HG02588 (cell line): ENCODE results near the gene ID4.
"Not testable (repeated sequence)": the region's sequence is repeated elsewhere in the genome, so short reads cannot be mapped to it uniquely, and the experiment has no call there.

ENCODE experiments used
- ATAC-seq: cut with Tn5 transposase; IDR thresholded peaks from one replicate; pipeline ENCODE4 v1.9.1; 2021; ENCODE audit warnings: mild to moderate bottlenecking, moderate library complexity; ENCODE audit not compliant: unreplicated experiment

Gene ID4

DNA sequence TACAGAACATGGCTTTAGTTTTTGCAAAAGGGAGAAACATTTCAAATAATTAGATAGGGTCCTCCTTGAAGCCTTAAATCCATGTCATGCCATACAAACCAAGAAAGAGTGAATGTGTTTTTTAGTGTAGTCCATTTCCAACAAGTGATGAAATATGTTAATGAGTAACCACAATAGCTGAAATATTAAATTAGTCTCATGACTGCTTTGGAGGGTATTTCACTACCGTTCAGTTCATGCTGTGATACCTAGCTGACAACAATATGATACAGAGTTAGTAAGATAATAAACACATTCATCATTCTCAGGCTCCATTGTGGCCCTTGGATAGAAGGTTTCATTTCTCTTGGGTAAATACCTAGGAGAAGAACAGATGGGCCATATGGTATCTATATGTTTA, 5.8 kb upstream of the ID4 start:
- ATAC-seq, result no peak

DNA sequence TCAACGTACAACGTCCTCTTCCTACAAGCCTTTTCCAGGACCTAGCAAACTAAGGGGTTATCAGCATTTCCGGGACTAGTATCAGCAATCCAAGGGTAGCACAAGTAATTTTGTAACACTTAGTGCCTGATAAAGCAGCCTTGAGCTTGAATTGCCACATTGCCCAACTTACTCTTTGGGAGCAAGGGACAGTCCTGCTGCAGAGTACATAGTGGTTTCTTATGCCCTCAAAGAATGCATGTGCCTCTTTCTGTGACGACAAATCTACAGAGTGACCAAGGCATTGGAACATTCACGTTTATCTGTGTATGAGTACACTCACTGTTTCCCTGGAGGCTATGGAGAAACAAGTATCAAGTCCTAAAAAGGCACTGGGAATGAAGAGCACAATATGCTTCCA, 3.2 kb upstream of the ID4 start:
- ATAC-seq, result no peak

DNA sequence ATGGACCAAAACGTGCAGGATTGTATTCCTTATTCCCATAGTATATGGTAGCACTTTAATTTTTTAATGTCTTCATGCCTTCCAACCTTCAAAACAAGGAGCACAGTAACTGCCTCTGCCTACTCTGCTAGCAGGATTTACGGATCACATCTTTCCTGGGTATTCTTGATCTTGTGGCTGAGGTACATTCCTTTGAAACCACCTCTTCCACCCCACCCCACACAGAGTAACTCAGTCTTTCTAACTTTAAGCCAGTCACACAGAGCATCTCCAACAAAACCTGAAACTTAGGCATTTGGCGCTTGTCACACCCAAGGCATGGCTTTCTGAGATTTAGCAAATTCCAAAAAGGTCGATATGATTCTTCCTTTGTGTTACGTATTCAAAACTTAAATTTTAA, 2.3 kb upstream of the ID4 start:
- no peak for ATAC-seq

DNA sequence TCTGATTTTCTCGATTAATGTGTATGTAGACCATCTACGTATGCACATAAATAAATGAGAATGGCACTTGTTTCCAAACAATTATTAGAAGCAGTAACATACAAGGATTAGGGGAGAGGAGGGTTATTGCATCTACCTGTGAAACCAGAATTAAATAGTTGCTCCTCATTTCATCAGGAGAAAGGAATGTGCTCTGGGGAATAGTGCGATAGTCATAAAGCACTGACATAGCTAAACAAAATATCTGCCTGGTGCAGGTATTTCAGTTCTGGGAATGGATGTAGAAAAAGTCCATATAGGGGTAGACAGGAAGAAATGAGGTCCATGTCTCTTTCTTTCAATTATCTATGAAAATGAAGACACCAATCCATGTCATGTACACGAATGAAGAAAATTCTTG, 1.6 kb upstream of the ID4 start:
- no peak for ATAC-seq

DNA sequence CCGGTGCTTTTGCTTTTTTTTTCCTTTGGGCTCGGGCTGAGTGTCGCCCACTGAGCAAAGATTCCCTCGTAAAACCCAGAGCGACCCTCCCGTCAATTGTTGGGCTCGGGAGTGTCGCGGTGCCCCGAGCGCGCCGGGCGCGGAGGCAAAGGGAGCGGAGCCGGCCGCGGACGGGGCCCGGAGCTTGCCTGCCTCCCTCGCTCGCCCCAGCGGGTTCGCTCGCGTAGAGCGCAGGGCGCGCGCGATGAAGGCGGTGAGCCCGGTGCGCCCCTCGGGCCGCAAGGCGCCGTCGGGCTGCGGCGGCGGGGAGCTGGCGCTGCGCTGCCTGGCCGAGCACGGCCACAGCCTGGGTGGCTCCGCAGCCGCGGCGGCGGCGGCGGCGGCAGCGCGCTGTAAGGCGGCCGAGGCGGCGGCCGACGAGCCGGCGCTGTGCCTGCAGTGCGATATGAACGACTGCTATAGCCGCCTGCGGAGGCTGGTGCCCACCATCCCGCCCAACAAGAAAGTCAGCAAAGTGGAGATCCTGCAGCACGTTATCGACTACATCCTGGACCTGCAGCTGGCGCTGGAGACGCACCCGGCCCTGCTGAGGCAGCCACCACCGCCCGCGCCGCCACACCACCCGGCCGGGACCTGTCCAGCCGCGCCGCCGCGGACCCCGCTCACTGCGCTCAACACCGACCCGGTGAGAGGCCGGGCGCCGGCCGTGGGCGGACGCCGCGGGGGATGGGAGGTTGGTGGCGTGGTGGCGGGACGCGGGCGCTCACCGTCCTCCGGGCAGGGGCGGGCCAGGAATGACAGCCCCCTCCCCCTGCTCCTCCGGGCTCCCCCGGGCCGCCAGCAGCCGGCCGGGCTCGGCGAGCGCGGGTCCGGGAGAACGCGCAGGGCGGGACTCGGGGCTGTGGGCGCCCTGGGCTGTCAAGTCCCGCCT, 606 bp downstream of the ID4 start:
- ATAC-seq, result no peak

DNA sequence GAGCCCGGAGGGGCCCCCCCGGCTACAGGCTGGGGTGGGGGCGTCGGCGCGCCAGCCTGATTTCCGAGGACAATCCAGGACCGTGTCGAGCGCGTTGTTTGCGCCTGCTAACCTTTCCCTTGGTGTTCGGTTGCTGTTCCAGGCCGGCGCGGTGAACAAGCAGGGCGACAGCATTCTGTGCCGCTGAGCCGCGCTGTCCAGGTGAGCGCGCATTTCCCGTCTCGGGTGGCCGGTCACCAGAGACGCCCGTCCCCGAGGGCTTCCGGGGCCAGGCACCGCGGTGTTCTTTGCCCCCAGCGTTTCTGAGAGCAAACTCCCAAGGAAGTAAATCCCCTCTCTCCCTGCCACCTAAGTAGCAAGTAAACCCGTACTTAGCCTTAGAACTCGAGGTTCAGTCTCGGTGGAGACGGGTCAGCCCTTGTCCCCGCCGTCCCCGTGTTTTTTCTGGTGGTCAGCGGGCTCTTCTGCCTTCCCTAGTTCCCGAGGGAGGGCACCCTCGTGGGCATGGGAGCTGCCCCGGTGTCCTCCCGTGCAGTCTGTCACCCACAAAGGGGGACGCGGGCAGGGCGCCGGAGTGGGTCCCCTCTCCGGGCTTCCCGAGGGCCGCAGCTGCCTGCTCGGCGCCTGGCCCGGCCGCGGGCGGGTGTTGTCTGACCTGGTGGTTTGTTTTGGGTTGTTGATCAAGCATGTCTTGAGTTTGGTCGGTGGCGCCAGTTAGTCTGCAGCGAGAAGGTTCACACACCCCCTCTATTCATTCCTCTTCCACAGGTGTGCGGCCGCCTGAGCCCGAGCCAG, 1.5 kb downstream of the ID4 start:
- no peak for ATAC-seq

DNA sequence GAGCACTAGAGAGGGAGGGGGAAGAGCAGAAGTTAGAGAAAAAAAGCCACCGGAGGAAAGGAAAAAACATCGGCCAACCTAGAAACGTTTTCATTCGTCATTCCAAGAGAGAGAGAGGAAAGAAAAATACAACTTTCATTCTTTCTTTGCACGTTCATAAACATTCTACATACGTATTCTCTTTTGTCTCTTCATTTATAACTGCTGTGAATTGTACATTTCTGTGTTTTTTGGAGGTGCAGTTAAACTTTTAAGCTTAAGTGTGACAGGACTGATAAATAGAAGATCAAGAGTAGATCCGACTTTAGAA, 2.0 kb downstream of the ID4 start:
- no peak for ATAC-seq

DNA sequence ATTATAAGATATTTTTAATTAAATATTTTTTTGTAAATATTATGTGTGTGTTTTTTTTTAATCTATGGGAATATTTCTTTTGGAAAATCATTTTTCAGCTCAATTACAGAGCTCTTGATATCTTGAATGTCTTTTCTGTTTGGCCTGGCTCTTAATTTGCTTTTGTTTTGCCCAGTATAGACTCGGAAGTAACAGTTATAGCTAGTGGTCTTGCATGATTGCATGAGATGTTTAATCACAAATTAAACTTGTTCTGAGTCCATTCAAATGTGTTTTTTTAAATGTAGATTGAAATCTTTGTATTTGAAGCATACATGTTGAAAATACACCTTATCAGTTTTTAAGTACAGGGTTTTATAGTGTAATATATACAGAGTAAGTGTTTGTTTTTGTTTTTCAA, 2.6 kb downstream of the ID4 start:
- no peak for ATAC-seq

DNA sequence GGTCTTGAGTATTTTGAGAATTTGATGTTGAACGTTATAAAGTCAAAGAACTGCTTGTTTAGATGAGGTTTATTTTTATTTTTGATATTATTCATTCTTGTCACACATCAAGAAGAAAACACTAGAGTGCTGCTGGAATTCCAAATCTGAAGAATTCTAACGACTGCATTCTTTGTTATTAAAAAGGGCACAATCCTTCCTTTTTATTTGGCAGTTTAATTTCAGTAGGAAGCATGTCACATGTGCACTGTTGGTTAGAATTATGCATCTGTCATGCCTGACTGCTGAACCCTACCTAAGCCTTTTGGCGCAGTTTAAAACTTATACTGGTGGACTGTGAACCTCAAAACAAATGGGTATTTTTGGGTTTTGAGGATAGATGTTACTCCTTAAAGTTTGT, 4.0 kb downstream of the ID4 start:
- no peak for ATAC-seq

DNA sequence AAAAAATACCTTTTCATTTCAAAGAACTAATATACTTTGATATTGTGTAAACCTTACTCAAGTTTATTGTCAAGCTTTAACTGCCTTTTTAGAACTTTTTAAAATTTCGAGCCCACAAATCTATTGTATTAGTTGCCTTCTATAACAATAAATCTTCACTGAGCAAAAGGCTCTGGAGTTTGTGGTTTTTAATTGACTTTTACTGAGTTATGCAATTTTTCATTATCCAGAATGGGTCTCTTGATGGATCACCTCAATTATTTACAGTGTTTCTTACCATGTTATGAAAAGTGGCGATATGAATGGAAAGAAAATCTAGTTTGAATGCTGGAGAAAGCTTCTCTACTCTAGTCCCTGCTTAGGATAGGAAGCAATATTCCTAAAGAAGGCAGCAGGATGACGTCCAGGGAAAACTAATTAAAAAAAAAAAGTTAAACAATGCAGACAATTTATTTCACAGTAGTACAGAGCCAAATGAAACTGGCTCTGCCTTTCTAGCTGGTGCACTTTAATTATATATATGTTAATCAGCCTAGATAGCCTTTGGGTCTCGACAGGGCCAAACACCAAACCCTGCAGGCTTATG, 5.0 kb downstream of the ID4 start:
- no peak for ATAC-seq

DNA sequence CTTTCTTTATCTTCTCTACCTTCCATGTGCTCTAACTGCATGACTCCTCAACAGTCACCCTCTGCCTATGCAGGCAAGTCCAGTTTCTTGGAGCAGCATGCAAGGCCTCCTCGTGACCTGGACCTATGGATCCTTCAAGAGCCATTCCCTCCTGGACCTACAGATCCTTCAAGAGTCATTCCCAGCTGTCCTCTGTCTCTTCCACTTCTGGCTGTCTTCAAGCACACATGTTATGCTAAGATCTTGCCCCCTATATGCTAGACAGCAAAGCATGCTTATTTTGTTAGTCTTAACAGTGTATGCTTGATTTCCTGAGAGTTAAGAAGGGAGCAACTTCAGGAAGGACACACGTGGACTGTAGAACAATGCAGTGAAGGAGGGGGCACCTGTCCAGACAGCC, 7.5 kb downstream of the ID4 start:
- no peak for ATAC-seq

DNA sequence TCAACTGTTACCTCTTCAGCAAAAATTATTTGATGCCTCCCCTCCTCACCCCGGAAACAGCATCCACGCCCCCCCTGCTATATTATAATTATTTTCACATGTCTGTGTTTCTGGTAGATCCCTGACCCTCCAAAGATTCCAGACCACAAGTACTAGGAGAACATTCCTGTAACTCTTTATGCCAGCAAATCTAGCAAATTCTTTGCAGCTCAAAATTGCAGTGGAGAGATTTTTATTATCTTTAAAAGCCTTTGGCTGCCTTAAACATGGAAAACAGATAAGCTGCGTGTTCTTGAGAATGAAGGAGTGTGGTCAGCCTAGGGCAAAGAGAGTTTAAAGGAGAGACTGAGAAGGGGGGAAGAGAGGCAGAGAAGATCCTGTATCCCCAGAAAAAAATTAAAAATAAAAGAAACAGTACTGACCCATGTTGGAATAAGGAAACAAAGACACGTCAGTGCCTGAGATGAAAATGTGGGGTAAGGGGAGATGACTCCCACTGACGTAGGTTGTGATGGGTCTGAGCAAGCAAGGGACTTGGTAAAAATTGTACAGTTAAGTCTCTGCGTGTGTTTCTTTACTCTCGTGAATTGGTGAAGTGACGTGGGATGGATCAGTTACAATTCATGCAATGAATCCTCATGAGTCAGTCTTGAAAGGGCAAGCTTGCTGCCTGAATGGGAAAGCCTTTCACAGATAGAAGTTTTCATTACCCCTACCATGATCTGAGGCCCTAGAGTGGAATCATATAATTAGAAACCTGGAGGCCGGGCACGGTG, 8.3 kb downstream of the ID4 start:
- ATAC-seq, result no peak

DNA sequence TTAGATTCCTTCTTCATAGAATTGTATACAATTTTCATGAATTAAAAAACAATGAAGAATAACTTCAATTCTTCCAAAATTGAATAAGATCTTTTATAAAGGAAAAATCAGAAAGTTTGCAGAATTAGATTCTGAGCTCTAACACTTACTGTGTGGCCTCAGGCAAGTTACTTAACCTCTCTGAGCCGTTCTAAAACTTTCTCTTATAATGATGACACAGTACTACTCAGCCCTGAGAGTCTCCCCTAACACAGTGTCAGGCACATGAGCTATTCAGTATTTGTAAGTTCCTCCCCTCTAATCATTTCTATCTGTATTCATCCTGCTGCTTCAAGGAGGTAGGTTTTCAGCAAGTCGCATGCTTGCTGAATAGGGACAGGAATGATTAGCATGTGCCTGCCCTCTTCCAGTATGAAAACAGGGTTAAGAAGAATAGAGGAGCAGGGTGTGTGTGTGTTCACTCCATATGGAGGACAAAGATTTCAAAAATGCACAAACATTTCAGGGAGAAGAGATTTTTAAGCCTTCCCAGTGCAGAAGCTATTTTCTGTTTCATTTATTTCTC, 11.4 kb downstream of the ID4 start:
- ATAC-seq, result no peak

DNA sequence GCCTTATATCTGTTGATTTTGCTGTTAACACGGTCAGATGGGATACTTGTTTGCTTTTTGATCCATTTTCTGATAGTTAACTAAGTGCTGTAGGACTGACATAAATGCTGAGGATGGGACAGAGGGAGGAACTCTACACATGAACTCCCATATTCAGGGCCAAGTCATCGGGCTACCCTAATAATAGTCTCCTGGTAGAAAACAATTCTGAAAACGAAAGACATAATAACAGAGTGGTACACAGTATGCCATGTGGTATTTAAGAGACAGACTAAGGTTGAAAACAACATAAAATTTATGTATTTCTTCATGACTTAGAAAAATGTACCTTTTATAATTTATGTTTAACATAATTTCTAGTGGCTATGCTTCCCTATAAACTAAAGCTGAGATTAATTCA, 12.0 kb downstream of the ID4 start:
- no peak for ATAC-seq

DNA sequence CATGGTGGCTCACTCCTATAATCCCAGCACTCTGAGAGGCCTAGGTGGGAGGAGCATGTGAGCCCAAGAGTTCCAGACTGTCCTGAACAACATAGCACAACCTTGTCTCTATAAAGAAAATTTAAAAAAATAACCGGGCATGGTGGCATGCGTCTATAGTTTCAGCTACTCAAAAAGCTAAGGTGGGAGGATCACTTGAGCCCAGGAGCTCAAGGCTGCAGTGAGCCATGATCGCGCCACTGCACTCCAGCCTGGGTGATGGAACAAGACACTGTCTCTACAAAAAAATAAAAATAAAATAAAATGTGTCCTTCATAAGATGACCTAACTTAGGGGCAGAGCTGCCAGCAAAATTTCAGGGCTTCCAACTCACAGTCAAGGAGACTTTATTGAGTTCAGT, 12.6 kb downstream of the ID4 start:
- ATAC-seq, result no peak

DNA sequence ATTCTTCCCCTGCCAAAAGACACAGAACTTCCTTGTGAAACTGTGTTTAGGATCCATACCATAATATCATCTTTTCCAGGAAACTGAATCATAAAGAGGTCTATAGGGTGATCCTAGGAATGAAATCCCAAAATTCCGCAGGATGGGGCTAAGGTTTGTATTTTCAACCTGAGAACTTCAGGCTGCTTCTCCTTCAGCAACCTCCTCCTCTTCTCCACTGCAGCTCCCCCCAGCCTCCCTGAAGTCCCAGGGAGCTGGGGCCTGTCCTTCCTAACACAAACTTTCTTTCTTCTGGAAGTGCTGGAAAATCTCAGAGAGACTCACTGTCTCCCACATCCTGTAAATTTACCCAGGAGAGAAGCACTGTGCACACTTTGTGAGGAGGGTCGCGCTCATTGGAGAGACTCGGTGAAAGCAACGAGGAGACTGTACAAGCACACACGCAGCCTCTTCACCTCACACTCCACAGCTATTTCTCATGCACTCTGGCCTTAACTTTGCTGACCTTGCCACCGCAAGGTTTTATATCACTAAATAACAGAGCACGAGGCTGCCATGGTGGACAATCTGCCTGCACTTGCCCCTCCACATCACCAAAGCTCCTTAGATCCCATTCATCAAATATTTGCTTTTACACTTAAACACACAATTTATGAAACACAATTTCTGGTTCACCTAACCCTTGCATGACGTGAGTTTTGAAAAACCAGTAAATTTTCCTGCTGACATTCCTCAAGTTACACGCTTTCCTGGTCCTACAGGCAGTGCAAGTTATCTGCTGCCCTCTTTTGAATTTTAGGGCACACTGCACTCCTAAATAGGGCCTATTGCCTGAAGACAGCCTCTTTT, 14.3 kb downstream of the ID4 start:
- ATAC-seq, result no peak

DNA sequence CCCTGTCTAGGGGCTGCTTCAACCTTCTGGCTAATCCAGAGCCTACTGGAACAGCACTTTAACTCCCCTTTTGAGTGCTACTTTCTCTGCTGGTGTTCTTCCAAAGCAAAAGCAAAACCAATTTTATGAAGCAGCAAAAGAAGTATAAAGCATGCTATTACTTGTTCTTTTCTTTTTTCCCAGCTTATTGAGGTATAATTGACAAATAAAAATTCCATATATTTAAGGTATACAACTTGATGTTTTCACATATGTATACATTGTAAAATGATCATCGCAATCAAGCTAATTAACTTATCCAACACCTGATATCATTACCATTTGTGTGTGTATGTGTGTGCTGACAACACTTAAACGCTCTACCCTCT, 14.9 kb downstream of the ID4 start:
- no peak for ATAC-seq

DNA sequence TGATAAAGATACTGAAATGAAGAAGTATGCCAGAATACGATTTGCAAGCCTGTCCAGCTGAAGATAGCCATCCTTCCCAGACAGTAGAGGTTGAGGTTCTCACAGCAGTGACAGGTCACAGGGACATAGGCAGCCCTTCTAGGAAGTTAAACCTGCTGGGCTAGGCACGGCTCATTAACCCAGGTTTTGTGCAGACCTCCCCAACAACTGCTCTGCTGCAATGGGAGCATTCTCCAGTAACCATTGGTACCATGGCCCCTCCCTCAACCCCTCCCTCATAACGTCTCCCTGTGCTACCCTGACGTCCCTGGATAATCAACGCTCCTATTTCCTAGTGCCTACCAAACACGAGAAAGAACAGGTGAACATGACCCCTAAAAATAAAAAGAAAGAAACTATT, 15.8 kb downstream of the ID4 start:
- ATAC-seq, result no peak

DNA sequence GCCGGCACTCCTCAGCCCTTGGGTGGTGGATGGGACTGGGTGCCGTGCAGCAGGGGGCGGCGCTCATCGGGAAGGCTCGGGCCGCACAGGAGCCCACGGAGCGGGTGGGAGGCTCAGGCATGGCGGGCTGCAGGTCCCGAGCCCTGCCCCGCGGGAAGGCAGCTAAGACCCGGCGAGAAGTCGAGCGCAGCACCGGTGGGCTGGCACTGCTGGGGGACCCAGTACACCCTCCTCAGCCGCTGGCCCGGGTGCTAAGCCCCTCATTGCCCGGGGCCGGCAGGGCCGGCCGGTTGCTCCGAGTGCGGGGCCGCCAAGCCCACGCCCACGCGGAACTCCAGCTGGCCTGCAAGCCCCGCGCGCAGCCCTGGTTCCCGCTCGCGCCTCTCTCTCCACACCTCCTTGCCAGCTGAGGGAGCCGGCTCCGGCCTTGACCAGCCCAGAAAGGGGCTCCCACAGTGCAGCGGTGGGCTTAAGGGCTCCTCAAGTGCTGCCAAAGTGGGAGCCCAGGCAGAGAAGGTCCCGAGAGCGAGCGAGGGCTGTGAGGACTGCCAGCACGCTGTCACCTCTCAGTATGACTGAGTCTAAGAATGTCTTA, 17.3 kb downstream of the ID4 start:
- ATAC-seq, result not testable (repeated sequence)

DNA sequence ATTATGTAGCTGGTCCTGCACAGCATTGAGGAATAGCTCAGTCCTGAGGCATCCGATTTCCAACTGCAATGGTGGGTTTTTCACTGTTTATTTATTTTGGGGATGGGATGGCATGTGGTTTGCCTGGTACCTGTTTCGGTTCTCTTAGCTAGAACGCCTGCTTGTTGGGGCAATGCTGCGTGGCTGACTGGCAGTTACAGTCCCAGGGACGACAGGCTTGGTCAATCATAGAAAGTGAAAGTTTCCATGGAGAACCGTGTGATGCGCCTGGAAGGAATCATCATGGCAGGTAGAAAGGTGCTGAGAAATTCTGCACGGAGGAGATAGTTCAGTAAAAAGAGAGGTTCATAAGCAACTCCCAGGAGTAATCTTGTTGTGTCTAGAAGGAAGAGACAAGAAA, 18.4 kb downstream of the ID4 start:
- ATAC-seq, result no peak
